Stimulated activated CD4-positive, alpha-beta T cell treated with anti-CD3 and anti-CD28 coated beads, Interleukin-1b, Interleukin-23, amount 100 ng/mL, for 4 hours (primary cell): ENCODE results near the gene PPP1R12C.

Experiments used
- DNase-seq, 2 donors: peaks; one replicate each; pipeline ENCODE4 v3.0.0-alpha.2; 2020; ENCODE audit warnings: low read depth in 2 of 2

The PPP1R12C gene

DNA sequence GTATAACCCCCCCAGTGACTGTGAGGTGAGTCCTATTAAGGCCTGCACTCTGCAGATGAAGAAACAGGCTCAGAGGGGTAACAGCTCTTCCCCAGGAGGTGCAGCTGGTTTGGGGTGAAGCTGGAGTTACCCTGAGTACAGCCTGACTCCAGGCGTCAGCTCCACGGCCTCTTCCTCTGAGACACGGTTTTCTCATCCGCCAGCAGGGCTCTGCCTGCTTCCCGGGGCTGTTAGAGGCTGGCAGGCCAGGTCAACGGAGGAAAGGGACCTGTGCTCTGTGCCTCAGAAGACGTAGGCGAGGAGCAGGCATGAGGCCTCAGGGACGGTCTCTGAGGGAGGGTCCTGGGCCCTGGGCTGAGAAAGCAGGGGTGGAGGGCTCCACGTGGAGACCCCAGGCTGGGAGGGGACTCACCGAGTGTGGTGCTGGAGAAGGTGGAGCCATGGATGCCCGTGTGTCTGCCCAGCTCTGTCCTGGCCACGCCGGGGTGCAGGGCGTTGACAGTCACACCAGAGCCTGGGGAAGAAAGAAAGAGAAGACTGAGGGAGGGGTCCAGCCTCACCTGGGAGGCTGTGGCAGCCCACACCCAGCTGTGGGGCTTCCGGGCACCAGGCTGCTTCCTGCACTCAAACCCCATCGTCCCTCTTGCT, 70.3 kb downstream of the PPP1R12C start:
- DNase-seq = no peak

DNA sequence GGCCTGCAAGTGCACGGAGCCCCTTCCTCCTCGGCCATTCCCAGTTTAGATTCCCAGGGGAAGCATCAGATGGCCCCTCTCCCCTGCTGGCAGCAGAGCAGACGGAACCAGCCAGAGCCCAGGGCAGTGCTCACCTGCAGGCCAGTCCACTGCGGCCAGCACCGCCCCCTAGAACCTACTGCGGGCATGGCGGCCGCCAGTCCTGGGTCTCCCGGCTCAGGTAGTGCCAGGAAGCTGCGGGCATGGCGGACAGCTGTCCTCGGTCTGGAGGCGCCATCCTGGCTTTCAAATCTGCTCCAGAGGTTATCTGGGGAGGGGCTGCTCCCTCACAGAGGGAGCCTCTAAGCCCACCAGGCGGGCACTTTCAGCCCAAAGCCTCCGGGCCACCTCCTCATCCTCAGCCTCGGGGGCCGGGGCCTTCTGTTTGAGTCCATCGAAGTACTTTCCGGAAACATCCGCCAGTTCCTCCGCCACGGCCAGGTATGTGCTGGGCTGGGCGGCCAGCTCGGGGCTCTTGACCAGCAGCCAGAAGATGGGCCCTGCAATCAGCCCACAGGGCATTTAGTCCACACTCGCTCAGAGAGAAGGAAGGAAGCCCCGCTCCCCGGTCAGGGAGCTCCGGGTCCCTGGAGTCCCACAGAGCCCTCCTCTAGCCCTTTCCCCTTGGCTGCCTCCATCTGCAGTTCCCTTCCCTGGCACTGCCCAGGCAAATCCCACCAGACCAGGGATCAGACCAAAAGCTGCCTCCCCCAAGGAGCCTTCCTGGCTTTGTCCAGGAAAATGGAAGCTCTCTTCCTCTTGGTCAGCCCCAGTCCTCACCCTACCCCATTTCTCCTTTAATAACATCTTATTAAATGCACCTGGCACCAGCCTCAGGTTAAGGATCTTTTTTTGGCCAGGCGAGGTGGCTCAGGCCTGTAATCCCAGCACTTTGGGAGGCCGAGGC, 72.4 kb downstream of the PPP1R12C start:
- no peak for DNase-seq

DNA sequence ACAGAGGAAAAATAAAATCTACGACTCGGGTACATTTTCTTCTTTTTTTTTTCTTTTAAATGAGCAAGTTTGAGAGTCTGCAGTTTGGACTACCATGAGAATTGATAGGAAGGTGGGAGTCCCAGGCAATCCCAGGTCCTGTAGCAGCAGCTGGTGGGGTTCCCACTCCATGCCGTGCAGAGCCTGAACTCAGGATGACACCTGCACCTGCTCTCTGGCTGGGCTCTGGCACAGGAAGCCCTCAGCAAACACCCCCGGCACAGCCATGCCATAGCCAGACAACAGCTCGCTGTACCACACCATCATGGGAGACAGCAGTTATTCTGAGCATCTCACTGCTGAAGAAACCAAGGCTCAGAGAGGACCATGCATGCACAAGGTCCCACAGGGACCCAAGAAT, 73.2 kb downstream of the PPP1R12C start:
- no peak for DNase-seq

DNA sequence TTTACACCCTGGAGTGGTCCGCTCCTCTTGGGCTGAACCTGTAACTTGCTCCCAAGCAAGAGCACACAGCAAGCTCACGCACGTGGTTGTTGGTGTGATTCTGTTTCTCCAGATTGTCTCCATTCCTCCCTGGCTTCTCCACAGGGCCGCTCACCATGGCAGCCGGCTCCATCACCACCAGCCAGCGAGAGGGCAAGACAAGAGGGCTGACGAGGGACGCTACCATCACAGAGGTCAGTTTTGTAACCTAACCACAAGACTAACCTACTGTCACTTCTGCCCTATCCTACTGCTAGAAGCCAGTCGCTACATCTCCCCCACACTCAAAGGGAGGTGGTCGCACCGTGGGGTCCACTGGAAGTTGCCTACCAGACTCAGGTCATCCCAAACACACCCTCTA, 74.7 kb downstream of the PPP1R12C start:
- no peak for DNase-seq

DNA sequence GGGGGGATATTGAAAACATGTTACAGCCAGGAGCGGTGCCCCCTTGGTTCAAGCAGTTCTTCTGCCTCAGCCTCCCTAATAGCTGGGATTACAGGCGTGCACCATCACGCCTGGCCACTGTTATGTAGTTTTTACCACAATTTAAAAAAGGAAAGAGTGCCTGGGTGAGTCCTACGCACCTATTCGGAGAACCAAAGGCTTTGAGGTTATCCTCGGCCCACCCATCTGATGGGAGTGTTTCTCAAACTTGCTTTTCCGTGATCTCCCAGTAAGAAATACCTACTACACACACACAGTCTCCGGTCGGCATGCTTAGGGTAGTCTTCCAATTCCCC, 75.1 kb downstream of the PPP1R12C start:
- DNase-seq = no peak

DNA sequence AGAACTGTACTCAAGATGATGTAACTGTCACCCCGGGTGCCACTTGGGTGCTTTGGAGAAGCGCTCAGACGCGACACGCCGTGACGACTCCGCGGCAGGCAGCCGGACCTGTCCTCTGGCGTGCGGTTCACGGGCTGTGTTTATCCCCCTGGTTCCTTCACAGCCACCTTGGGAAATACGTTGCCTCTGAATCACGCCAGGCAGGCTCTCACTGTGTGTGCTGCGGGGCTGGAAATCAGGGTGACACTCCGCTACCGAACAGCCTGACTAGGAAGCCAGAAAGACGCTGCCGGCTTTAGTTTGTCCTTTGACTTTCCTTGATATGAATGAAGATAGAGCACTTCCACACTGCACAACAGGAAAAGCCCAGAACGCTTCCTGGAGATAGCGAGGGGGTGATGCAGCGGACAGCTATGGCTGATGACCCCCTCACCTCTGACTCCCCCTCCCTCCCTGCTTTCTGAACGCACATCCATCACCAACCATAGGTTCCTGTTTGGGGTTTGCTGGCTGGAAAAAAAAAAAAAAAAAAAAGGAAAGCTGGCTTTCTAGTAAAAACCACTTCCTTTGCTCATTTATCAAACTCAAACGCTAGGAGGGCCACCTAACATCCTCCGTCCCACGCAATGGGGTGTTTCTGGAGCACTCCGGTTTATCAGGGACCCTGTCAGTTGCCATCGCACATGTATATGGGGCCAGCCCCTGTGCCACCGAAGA, 75.7 kb downstream of the PPP1R12C start:
- no peak for DNase-seq

DNA sequence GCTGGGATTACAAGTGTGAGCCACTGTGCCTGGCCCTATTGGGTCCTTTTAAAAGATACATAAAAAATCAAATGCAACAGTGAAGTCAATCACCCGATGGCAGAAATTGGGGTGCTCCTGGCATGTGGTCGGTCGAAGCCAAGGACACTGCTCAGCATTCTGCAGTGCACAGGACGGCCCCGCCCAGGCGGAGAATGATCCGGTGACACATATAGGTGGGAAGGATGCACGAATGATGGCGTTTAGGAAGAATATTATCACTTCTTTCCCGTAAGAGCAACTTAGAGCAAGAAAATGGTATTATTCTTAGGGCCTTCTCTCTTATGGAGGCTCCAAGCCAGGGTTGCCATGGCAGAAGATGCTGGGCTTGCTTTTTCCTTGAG, 76.2 kb downstream of the PPP1R12C start:
- no peak for DNase-seq
